ENCODE measurements around the gene SYPL1. TPM values are rescaled to one million over a fixed set of nuclear protein-coding genes. Genes with fewer than 3 reads are reported as not detected.

Gene SYPL1
- total RNA-seq, 1 experiment from 2014 or later, result 30.7 TPM

DNA sequence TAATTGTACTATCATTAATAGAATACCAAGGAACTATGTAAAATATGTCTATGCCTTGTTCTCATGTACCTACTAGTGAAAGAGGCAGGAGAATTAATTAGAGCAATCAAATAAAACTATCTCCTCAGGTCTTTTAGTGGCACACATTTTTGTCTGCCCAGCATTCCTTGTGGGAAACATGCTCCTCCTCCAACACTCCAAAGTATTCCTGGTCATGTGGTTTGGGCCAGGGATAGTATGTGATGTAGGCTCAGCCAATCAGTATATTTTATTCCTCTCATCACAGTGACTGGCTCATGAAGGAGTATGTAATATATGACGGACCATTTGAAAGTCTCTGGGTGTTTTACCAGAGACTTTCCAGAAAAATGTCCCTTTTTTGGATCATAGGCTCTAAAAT is 16.7 kb upstream of the SYPL1 start:
- DNase-seq, result no peak
- H3K4me3 ChIP-seq (ENCODE audit: insufficient read depth, low read depth, low read length), result no peak overlapping the region
- no peaks in the 10 kb centered on the region for H3K27me3 ChIP-seq (ENCODE audit: control insufficient read depth, insufficient read depth, low read length)
- no peaks in the 10 kb centered on the region for H3K36me3 ChIP-seq (replicated peaks; ENCODE audit: control insufficient read depth, insufficient read depth, low read length)

GRCh38 chr7:106127984-106128780 is 16.1 kb upstream of the SYPL1 start:
- Histone ChIP-seq H3K36me3 (replicated peaks; ENCODE audit: control insufficient read depth, insufficient read depth, low read length) (no peaks in the 10 kb centered on the region), H3K4me3 (ENCODE audit: insufficient read depth, low read depth, low read length) (no peak overlapping the region), H3K27me3 (ENCODE audit: control insufficient read depth, insufficient read depth, low read length) (no peaks in the 10 kb centered on the region)
- DNase-seq, result no peak

DNA sequence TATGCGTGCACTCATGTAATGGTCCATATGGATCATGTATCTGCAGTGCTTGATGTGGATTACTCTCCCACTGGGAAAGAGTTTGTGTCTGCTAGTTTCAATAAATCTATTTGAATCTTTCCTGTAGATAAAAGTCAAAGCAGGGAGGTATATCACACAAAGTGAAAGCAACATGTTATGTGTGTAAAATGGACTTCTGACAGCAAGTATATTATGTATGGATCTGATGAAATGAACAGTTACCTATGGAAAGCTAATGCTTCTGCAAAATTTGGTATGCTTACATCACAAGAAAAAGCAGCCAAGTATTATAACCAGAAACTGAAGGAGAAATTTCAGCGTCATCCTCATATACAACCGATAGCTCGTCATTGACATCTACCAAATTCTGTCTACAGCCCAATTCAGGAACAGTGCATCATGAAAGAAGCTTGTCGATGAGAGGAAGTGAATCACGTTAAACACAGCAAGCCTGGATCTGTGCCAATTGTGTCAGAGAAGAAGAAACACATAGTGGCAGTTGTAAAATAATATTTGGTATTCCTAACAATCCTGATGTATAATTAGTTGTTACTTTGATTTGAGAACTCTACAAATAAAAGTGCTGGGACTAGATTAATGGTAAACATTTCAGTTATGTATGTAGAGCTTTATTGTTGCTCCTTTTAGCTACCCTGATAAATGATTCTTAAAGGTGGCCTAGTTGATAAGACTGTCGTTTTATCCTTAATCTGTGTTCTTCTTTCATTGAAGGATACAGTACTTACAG is 14.2 kb upstream of the SYPL1 start:
- no peaks in the 10 kb centered on the region for H3K36me3 ChIP-seq (replicated peaks; ENCODE audit: control insufficient read depth, insufficient read depth, low read length)
- H3K27me3 ChIP-seq (ENCODE audit: control insufficient read depth, insufficient read depth, low read length), result no peaks in the 10 kb centered on the region
- DNase-seq, result no peak
- no peak overlapping the region for H3K4me3 ChIP-seq (ENCODE audit: insufficient read depth, low read depth, low read length)

DNA sequence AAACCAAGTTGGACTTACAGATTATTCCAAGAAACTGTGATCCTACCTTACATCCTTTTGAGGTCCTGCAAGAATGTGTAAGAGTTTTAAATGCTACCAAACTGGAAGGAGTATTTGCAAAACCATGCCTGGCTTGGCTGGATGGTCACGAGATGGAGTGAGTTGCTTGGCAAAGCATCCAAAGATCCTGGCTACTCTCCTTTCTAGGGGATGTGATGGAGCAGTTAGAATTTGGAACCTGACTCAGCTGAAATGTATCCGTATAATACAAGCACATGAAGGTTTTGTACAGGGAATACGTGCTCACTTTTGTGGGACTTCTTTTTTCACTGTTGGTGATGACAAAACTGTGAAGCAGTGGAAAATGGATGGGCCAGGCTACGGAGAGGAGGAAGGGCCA is 13.3 kb upstream of the SYPL1 start:
- DNase-seq, result no peak
- Histone ChIP-seq H3K4me3 (ENCODE audit: insufficient read depth, low read depth, low read length) (no peak overlapping the region), H3K36me3 (replicated peaks; ENCODE audit: control insufficient read depth, insufficient read depth, low read length) (no peaks in the 10 kb centered on the region), H3K27me3 (ENCODE audit: control insufficient read depth, insufficient read depth, low read length) (no peaks in the 10 kb centered on the region)

- H3K36me3 ChIP-seq (replicated peaks; ENCODE audit: control insufficient read depth, insufficient read depth, low read length), result no peaks in the 10 kb centered on the region
- H3K4me3 ChIP-seq (ENCODE audit: insufficient read depth, low read depth, low read length), result no peak overlapping the region
- H3K27me3 ChIP-seq (ENCODE audit: control insufficient read depth, insufficient read depth, low read length), result no peaks in the 10 kb centered on the region
- DNase-seq, result no peak
These were observed 12.1 kb upstream of the SYPL1 start for GRCh38 chr7:106124186-106124585.

GRCh38 chr7:106122713-106123112 is 10.6 kb upstream of the SYPL1 start:
- Histone ChIP-seq H3K36me3 (replicated peaks; ENCODE audit: control insufficient read depth, insufficient read depth, low read length) (no peaks in the 10 kb centered on the region), H3K4me3 (ENCODE audit: insufficient read depth, low read depth, low read length) (no peak overlapping the region), H3K27me3 (ENCODE audit: control insufficient read depth, insufficient read depth, low read length) (no peaks in the 10 kb centered on the region)
- no peak for DNase-seq

DNA sequence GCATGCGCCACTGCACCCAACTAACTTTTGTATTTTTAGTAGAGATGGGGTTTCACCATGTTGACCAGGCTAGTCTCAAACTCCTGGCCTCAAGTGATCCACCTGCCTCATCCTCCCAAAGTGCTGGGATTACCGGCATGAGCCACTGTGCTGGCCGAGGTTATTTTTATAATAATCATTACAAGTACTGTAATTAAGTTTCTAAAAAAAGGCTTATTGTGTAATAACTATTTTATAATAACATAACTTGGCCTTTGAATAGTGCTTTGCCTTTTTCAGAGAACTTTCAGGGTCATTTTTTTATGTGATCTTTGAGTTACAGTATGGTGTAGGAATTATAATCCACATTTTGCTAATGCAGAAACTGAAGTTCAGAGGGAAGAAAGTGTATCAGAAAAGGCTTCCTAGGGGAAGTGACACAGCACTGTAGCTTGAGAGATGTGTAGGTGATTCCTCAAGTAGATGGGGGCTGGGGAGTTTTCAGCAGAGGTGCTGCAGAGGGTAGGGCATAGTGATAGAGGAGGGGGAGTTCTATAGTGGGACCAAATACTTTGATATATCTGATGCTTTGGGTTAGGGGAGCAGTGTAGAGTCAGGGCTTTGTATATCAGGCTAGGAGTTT is 9.2 kb upstream of the SYPL1 start:
- no peak for DNase-seq
- Histone ChIP-seq H3K4me3 (ENCODE audit: insufficient read depth, low read depth, low read length) (no peak overlapping the region), H3K27me3 (ENCODE audit: control insufficient read depth, insufficient read depth, low read length) (no peaks in the 10 kb centered on the region), H3K36me3 (replicated peaks; ENCODE audit: control insufficient read depth, insufficient read depth, low read length) (no peaks in the 10 kb centered on the region)

- H3K36me3 ChIP-seq (replicated peaks; ENCODE audit: control insufficient read depth, insufficient read depth, low read length), result no peaks in the 10 kb centered on the region
- DNase-seq, result no peak
- no peaks in the 10 kb centered on the region for H3K27me3 ChIP-seq (ENCODE audit: control insufficient read depth, insufficient read depth, low read length)
- no peak overlapping the region for H3K4me3 ChIP-seq (ENCODE audit: insufficient read depth, low read depth, low read length)
These were observed 8.4 kb upstream of the SYPL1 start for GRCh38 chr7:106120500-106120899.

GRCh38 chr7:106119719-106120118 is 7.6 kb upstream of the SYPL1 start:
- Histone ChIP-seq H3K36me3 (replicated peaks; ENCODE audit: control insufficient read depth, insufficient read depth, low read length) (no peaks in the 10 kb centered on the region), H3K4me3 (ENCODE audit: insufficient read depth, low read depth, low read length) (no peak overlapping the region), H3K27me3 (ENCODE audit: control insufficient read depth, insufficient read depth, low read length) (no peaks in the 10 kb centered on the region)
- no peak for DNase-seq

DNA sequence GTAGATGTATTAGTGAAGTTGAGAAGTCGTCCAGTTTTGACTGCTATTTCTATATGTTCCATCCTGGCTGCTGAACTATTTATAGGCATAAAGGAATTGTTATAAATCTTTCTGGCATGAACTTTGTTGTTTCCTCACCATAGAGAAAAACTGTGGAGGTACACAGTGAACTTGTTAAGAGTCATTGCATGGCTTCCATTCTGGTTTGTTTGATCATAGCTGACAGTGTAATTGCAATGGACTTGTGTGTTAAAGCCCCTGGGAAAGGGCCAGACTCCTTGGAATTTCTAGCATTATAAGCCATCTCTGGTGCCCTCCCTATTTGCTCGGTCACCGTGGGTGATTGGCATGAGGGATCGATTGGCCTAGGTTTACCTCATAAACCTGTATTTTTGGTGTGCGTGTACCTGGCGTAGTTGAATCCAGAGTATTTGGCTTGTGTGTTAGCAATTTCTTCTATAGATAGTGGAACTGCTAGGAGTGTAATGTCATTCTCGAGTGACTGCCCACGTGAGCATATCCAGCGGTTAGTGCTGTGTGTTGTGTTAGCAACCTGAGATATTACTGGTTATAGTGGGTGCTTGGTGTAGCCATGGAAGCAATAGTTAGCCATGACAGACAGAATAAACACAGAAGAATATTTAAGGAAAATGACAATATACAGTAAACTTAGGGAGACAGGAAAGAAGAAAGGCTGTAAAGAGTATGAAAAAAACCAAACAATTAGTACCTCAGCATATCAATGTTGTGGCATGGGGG is 5.9 kb upstream of the SYPL1 start:
- no peak for DNase-seq
- no peaks in the 10 kb centered on the region for H3K27me3 ChIP-seq (ENCODE audit: control insufficient read depth, insufficient read depth, low read length)
- H3K36me3 ChIP-seq (replicated peaks; ENCODE audit: control insufficient read depth, insufficient read depth, low read length), result no peaks in the 10 kb centered on the region
- H3K4me3 ChIP-seq (ENCODE audit: insufficient read depth, low read depth, low read length), result no peak overlapping the region

GRCh38 chr7:106116161-106116704 is 4.1 kb upstream of the SYPL1 start:
- H3K4me3 ChIP-seq (ENCODE audit: insufficient read depth, low read depth, low read length), result no peak overlapping the region
- no peak for DNase-seq
- H3K27me3 ChIP-seq (ENCODE audit: control insufficient read depth, insufficient read depth, low read length), result no peaks in the 10 kb centered on the region
- H3K36me3 ChIP-seq (replicated peaks; ENCODE audit: control insufficient read depth, insufficient read depth, low read length), result no peaks in the 10 kb centered on the region

GRCh38 chr7:106114716-106115383 is 2.7 kb upstream of the SYPL1 start:
- Histone ChIP-seq H3K27me3 (ENCODE audit: control insufficient read depth, insufficient read depth, low read length) (no peaks in the 10 kb centered on the region), H3K4me3 (ENCODE audit: insufficient read depth, low read depth, low read length) (no peak overlapping the region), H3K36me3 (replicated peaks; ENCODE audit: control insufficient read depth, insufficient read depth, low read length) (no peaks in the 10 kb centered on the region)
- DNase-seq, result no peak

DNA sequence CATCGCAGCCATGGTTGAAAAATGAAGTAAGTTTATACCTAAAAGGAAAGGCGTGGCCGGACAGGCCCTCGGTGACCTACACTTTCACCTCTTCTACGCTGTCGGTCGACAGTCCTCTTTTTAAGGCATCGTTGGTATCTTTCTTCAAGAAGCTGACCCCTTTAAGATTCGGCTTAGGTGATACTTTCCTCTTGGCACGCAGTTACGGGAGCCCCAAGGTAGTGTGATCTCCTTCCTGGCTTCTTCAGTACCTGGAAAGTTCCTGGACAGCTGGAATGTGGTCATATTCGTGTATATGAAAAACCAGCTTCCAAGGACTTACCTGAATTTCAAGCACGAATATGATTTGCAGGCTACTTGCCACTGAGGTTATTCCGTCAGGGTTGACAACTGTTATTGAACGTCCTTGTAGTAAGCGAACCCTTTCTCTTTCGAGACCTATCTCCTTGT is 885 bp upstream of the SYPL1 start:
- H3K27me3 ChIP-seq (ENCODE audit: control insufficient read depth, insufficient read depth, low read length), result no peaks in the 10 kb centered on the region
- no peaks in the 10 kb centered on the region for H3K36me3 ChIP-seq (replicated peaks; ENCODE audit: control insufficient read depth, insufficient read depth, low read length)
- H3K4me3 ChIP-seq (ENCODE audit: insufficient read depth, low read depth, low read length), result peak overlapping the region; percentile 64
- DNase-seq, result no peak

DNA sequence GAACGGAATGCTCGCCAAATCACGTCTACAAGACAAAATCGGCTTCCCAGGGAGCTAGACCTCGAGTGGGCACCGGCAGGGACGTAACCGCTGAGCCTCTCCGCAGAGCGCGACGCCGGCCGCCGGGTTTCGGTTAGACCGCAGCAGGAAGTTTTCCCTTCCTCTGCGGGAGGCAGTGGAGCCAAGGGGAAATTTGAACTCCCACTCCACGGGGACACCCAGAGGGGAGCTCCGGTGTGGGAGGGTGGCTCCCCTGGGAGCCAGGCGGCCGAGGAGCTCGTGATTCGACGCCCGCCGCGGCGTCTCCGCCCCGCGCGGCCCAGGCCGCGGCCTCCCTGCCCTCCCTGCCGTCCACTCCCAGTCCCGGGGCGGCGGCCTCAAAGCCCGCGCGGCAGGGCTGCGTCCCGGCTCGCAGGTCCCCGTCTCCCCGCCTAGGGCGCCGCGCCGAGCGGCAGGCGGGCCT is 426 bp downstream of the SYPL1 start:
- Histone ChIP-seq H3K27me3 (ENCODE audit: control insufficient read depth, insufficient read depth, low read length) (no peaks in the 10 kb centered on the region), H3K36me3 (replicated peaks; ENCODE audit: control insufficient read depth, insufficient read depth, low read length) (no peaks in the 10 kb centered on the region), H3K4me3 (ENCODE audit: insufficient read depth, low read depth, low read length) (peak overlapping the region; percentile 83)
- peak; percentile 84 for DNase-seq
